Adrenal gland (tissue), 12 donors: ENCODE measurements around the gene UCN2. TPM values are rescaled to one million over a fixed set of nuclear protein-coding genes. Genes with fewer than 3 reads are reported as not detected.

Experiments
- DNase-seq, 7 donors: peaks; one replicate each; pipeline ENCODE4 v3.0.0-alpha.2; 2019 to 2020
- H3K27ac ChIP-seq, 5 donors: fragments of 200-600 bp; sonication (generic) in 4 of 5; 1 replicate in 3 of 5; 2 replicates in 2 of 5; pipeline versions ENCODE4 v1.5.1 to v1.8.0; 2016 to 2020; ENCODE audit warnings: mild to moderate bottlenecking in 1 of 5
- H3K27me3 ChIP-seq: fragments of 200-600 bp; 2 replicates; pipeline ENCODE4 v1.8.0; 2021
- H3K36me3 ChIP-seq, 2 donors: fragments of 200-600 bp; replicated peaks in 1 of 2; 1 replicate in 1 of 2; 2 replicates in 1 of 2; pipeline versions ENCODE4 v1.5.1 to v1.8.0; 2018 to 2022
- H3K4me1 ChIP-seq, 2 donors: fragments of 200-600 bp; replicated peaks in 1 of 2; 1 replicate in 1 of 2; 2 replicates in 1 of 2; pipeline versions ENCODE4 v1.5.1 to v1.8.0; 2018 to 2021
- H3K4me3 ChIP-seq, 4 donors: fragments of 200-600 bp; sonication (generic) in 3 of 4; one replicate each; pipeline ENCODE4 v1.5.1; 2016 to 2018
- H3K9me3 ChIP-seq, 3 donors: fragments of 200-600 bp; sonication (generic) in 1 of 3; replicated peaks in 1 of 3; 1 replicate in 2 of 3; 2 replicates in 1 of 3; pipeline versions ENCODE4 v1.5.1 to v1.8.0; 2016 to 2021
- POLR2A ChIP-seq, 2 donors: fragments of 450-650 bp; IDR thresholded peaks; one replicate each; pipeline ENCODE4 v1.6.1; 2017; ENCODE audit warnings: antibody characterized with exemption in 2 of 2, mild to moderate bottlenecking in 2 of 2, moderate library complexity in 1 of 2
- WGBS, 4 donors: extraction: QIAGEN DNeasy Blood & Tissue Kit in 2 of 4; methylation state at CpG; one replicate each; pipeline versions ENCODE4 v1.1.5 to v1.1.7; 2013 to 2017; 5-methylcytosine and 5-hydroxymethylcytosine counted together
- intact Hi-C, 2 donors: fragments of 100-400 bp; cut with DNase I; formaldehyde crosslinking; loops; one replicate each; pipeline versions ENCODE4 v1.14.1 to v1.15.0; 2022 to 2023
- microRNA counts, 2 donors: library from miRNA; unstranded; fragments of <30 nt; microRNA quantifications; one replicate each; lab custom pipeline; 2016
- microRNA-seq, 3 donors: library from miRNA; unstranded; fragments of <30 nt; microRNA quantifications; one replicate each; pipeline ENCODE4, GENCODE V29; 2017 to 2020
- polyA plus RNA-seq, 3 donors: library from polyadenylated mRNA; stranded (reverse); fragments of 200-250 nt in 2 of 3; fragments of 350-450 nt in 1 of 3; fragmentation: Illumina TruSeq in 1 of 3; extraction: RNeasy Lipid Tissue Mini Kit (QIAGEN cat#74804) in 1 of 3; gene quantifications; one replicate each; pipeline ENCODE4 v1.2.3, GENCODE V29; 2013 to 2014
- small RNA-seq, 2 donors: library from RNA; depleted of rRNA; stranded (forward); fragments of <200 nt; gene quantifications; one replicate each; pipeline ENCODE3, GENCODE V24; 2016
- total RNA-seq, 9 donors: library from RNA; depleted of rRNA in 4 of 9; stranded (reverse); fragments of >200 nt in 4 of 9; fragments of 120-200 nt in 1 of 9; fragmentation: NEBNext Ultra II Directional in 1 of 9; extraction: Animal tissue kit (Norgen Biotek cat#: 25700) in 1 of 9; gene quantifications; one replicate each; pipeline versions ENCODE4 v1.1.0 to v1.2.4, GENCODE V29; 2013 to 2023
- TF ChIP-seq, protein P1 (sequence below), 6 experiments: fragments of 450-650 bp in 4 of 6; fragments of 200-600 bp in 2 of 6; sonication (generic) in 1 of 6; IDR thresholded peaks; 1 replicate in 5 of 6; 2 replicates in 1 of 6; pipeline versions ENCODE4 v1.5.1 to v1.8.0; 2016 to 2021; ENCODE audit warnings: antibody characterized with exemption in 6 of 6, mild to moderate bottlenecking in 2 of 6, moderate library complexity in 1 of 6
- donor health status: healthy with polysubstance abuse.
- donor health status: Bipolar disorder and iron deficiency.
- donor health status: DM: yes; HTN: yes; CAD: no.
- donor health status: DM: no; HTN: no; CAD: no.
- donor health status: DM: no; HTN: no; CAD: no.
- donor health status: DM: yes; HTN: yes; CAD: no.

Gene UCN2
- total and polyA plus RNA-seq, 12 donors = 0.14 to 0.32 (median 0.20) TPM; not detected in 9

DNA sequence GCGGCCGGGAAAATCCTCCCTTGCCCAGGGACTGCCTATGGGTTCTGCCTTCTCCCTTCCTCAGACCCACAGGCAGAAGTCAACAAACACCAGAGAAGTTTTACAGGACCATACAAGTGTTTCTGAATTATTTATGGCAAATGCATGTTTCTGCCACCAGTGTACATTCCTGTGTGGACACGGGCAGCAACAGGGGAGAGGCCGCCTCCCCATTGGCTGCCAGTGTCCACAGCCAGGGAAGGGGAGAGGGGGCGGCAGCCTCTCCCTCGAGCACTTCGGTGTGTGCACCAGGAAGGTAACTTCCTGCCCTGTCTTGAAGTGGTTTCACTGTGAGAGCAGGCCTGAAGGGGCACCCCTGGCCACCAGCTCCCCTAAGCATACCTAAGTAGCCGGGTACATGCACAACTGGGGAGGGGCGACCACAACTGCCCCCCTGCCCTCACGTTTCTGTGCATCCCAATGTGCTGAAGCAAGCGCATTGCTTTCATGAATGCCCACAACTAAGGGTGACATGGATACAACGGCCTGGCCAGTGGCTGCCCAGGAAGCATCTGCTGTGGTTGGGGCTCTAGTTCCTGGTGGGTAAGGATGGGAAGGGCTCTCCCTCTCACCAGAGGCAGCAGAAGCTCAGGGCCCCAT, 44.8 kb downstream of the UCN2 start:
- Histone ChIP-seq H3K36me3 (no peaks in the 10 kb centered on the region), H3K9me3 (no peaks in the 10 kb centered on the region), H3K4me3 (no peak overlapping the region), H3K27me3 (no peaks in the 10 kb centered on the region), H3K27ac (no peak overlapping the region), H3K4me1 (no peaks in the 10 kb centered on the region)
- WGBS, 4 donors = 72 to 83% (median 78%) methylated on average over 6 to 12 of the region's 12 CpGs
- TF ChIP-seq POLR2A (IDR thresholded peaks at IDR 0.05) = no peak
- TF ChIP-seq, protein P1, sequence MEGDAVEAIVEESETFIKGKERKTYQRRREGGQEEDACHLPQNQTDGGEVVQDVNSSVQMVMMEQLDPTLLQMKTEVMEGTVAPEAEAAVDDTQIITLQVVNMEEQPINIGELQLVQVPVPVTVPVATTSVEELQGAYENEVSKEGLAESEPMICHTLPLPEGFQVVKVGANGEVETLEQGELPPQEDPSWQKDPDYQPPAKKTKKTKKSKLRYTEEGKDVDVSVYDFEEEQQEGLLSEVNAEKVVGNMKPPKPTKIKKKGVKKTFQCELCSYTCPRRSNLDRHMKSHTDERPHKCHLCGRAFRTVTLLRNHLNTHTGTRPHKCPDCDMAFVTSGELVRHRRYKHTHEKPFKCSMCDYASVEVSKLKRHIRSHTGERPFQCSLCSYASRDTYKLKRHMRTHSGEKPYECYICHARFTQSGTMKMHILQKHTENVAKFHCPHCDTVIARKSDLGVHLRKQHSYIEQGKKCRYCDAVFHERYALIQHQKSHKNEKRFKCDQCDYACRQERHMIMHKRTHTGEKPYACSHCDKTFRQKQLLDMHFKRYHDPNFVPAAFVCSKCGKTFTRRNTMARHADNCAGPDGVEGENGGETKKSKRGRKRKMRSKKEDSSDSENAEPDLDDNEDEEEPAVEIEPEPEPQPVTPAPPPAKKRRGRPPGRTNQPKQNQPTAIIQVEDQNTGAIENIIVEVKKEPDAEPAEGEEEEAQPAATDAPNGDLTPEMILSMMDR (IDR thresholded peaks at IDR 0.05) = no peak
- intact Hi-C loops = no loop called here
- no peak for DNase-seq

DNA sequence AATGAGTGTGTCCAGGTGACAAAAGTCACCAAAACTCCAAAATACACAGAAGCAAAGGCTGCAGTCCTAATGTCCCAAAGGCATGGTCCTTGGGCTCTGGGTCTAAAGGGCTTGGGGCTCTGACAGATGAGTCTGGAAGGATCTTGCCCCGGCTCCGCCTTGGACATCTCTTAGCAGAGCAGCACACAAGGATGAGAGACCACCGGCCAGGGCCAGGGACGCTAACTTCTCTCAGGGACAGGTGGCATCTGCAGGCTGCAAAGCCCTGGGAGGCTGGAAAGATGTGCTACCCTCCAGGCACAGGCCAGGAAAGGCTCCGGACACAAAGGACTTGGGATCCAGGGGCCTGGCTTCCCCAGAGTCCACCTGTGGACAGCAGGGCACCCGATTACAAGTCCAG, 45.5 kb downstream of the UCN2 start:
- 86 to 87% methylated on average over 6 of the region's 6 CpGs; no CpG with 5 or more reads in 2 of the 4 donors for WGBS, 4 donors
- Histone ChIP-seq H3K4me1 (no peaks in the 10 kb centered on the region), H3K36me3 (no peaks in the 10 kb centered on the region), H3K4me3 (no peak overlapping the region), H3K27me3 (no peaks in the 10 kb centered on the region), H3K9me3 (no peaks in the 10 kb centered on the region), H3K27ac (no peak overlapping the region)
- DNase-seq = no peak
- no peak for TF ChIP-seq POLR2A (IDR thresholded peaks at IDR 0.05)
- TF ChIP-seq, protein P1 (IDR thresholded peaks at IDR 0.05) = no peak
- intact Hi-C loops = no loop called here

DNA sequence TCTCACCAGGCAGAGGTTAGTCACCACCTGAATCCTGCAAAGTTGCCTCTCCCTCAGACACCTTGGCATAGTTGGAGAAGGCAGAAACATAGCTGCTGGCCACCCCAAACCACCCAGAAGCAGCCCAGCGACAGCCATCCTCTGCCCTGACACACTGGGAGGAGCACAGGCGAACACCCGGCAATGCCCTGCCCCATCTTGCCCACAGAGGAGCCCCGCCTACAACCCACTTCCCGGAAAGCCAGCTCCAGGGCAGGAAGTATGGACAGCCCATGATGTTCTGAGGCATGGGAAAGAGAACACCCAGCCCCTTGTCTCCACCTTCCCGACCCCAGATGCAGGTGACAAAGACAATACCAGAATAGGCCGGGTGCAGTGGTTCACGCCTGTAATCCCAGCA, 47.0 kb downstream of the UCN2 start:
- H3K27me3 ChIP-seq = no peaks in the 10 kb centered on the region
- no peak overlapping the region for H3K4me3 ChIP-seq
- no peaks in the 10 kb centered on the region for H3K4me1 ChIP-seq
- TF ChIP-seq POLR2A (IDR thresholded peaks at IDR 0.05) = no peak
- TF ChIP-seq, protein P1 (IDR thresholded peaks at IDR 0.05) = no peak
- no peak for DNase-seq
- intact Hi-C loops = no loop called here
- no peaks in the 10 kb centered on the region for H3K9me3 ChIP-seq
- H3K36me3 ChIP-seq = no peaks in the 10 kb centered on the region
- H3K27ac ChIP-seq = no peak overlapping the region
- WGBS, 4 donors = 71 to 80% (median 78%) methylated on average over 8 of the region's 8 CpGs

DNA sequence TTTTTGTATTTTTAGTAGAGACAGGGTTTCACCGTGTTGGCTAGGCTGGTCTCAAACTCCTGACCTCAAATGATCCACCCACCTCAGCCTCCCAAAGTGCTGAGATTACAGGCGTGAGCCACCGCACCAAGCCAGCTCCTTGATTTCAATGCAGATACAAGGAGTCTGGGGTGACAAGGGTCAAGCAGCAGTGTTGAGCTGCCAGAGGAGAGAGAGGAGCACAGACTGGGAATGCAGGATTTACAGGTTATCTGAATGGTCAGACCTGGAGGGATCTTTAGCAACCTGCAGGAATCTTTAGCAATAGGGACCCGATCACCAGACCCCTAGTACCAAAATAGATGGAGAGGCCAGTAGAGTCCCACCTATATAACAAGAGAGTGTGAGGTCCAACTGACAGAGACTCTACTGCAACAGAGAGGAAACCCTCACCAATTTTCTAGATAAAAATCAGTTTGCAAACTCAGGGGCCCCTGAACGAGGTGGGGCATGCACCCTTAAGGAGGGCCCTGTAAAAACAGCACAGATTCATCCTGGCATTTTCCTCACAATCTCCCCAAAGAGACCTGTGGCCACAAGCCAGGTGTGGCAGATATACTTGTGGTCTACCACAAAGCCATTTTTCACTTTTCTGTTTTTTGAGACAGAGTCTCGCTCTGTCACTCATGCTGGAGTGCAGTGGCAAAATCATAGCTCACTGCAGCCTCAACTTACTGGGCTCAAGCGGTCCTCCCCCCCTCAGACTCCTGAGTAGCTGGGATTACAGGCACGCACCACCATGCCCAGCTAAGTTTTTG, 49.0 kb downstream of the UCN2 start:
- intact Hi-C loops = no loop called here
- no peak for DNase-seq
- Histone ChIP-seq H3K27me3 (no peaks in the 10 kb centered on the region), H3K4me1 (no peaks in the 10 kb centered on the region), H3K27ac (no peak overlapping the region), H3K9me3 (no peaks in the 10 kb centered on the region), H3K4me3 (no peak overlapping the region), H3K36me3 (no peaks in the 10 kb centered on the region)
- TF ChIP-seq, protein P1 (IDR thresholded peaks at IDR 0.05) = no peak
- no peak for TF ChIP-seq POLR2A (IDR thresholded peaks at IDR 0.05)
- WGBS, 4 donors = 84 to 89% (median 86%) methylated on average over 6 to 8 of the region's 8 CpGs

MicroRNA genes within 50 kb of the gene (microRNA counts, 767-probe panel; counts per million panel counts)
- 0 counts per million in 2 donors for microRNA hsa-miR-711 (lab: Ali Mortazavi, UCI)

Small RNA genes lying within 50 kb of the gene (microRNA-seq; reads per million reads assigned to microRNA genes)
- gene MIR6823 = 0 to 0.57 (median 0) reads per million in 3 donors
- gene MIR711 = 0 reads per million in 3 donors

Small RNA genes lying within 50 kb of the gene (small RNA-seq; reads per million reads assigned to genes)
- 0 reads per million in 2 donors for gene MIR6823

Other genes starting within 250 kb of the UCN2 start
- gene SPINK8, start 230.1 kb downstream of the UCN2 start, total RNA-seq = not detected
- not detected for gene SPINK8, start 230.1 kb downstream of the UCN2 start, polyA plus RNA-seq
- gene FBXW12, start 191.6 kb downstream of the UCN2 start, total RNA-seq = under 1 TPM in 1 of 9 donors, not detected in 8; 0.11 TPM
- gene FBXW12, start 191.6 kb downstream of the UCN2 start, polyA plus RNA-seq = under 1 TPM in 2 of 3 donors, not detected in 1; 0.07 to 0.24 TPM
- 10 to 100 TPM in 6 of 9 donors, 1 to 10 TPM in 3; 3.4 to 23.5 (median 11.1) TPM for gene PLXNB1, start 133.7 kb downstream of the UCN2 start, total RNA-seq
- 100 to 1,000 TPM in 1 of 3 donors, 10 to 100 TPM in 1, 1 to 10 TPM in 1; 6.1 to 115 (median 45.6) TPM for gene PLXNB1, start 133.7 kb downstream of the UCN2 start, polyA plus RNA-seq
- gene CCDC51, start 123.7 kb downstream of the UCN2 start, total RNA-seq = 10 to 100 TPM; 14.3 to 30.4 (median 19.5) TPM
- gene CCDC51, start 123.7 kb downstream of the UCN2 start, polyA plus RNA-seq = 10 to 100 TPM in 1 of 3 donors, 1 to 10 TPM in 2; 7.3 to 20.8 (median 8.0) TPM
- 100 to 1,000 TPM; 177 to 603 (median 238) TPM for gene TMA7, start 123.5 kb downstream of the UCN2 start, total RNA-seq
- 100 to 1,000 TPM; 489 to 891 (median 742) TPM for gene TMA7, start 123.5 kb downstream of the UCN2 start, polyA plus RNA-seq
- 10 to 100 TPM in 1 of 9 donors, 1 to 10 TPM in 8; 5.1 to 15.9 (median 6.8) TPM for gene ATRIP, start 117.0 kb downstream of the UCN2 start, total RNA-seq
- 1 to 10 TPM; 6.7 to 9.1 (median 8.4) TPM for gene ATRIP, start 117.0 kb downstream of the UCN2 start, polyA plus RNA-seq
- gene SHISA5, start 59.6 kb downstream of the UCN2 start, total RNA-seq = 100 to 1,000 TPM; 110 to 167 (median 135) TPM
- gene SHISA5, start 59.6 kb downstream of the UCN2 start, polyA plus RNA-seq = 10 to 100 TPM; 77.2 to 89.4 (median 85.6) TPM
- gene PFKFB4, start 7.0 kb downstream of the UCN2 start, total RNA-seq = 10 to 100 TPM in 2 of 9 donors, 1 to 10 TPM in 7; 2.0 to 12.9 (median 4.5) TPM
- 1 to 10 TPM; 1.8 to 5.6 (median 4.5) TPM for gene PFKFB4, start 7.0 kb downstream of the UCN2 start, polyA plus RNA-seq
- gene COL7A1, start 31.5 kb upstream of the UCN2 start, total RNA-seq = 1 to 10 TPM in 8 of 9 donors, under 1 TPM in 1; 0.36 to 6.6 (median 2.3) TPM
- gene COL7A1, start 31.5 kb upstream of the UCN2 start, polyA plus RNA-seq = 10 to 100 TPM in 2 of 3 donors, under 1 TPM in 1; 0.35 to 66.9 (median 23.2) TPM
- gene UQCRC1, start 45.9 kb upstream of the UCN2 start, total RNA-seq = 100 to 1,000 TPM; 229 to 418 (median 302) TPM
- gene UQCRC1, start 45.9 kb upstream of the UCN2 start, polyA plus RNA-seq = 100 to 1,000 TPM; 201 to 298 (median 227) TPM
- gene TMEM89, start 58.0 kb upstream of the UCN2 start, total RNA-seq = not detected
- not detected for gene TMEM89, start 58.0 kb upstream of the UCN2 start, polyA plus RNA-seq
- gene SLC26A6, start 71.7 kb upstream of the UCN2 start, total RNA-seq = 10 to 100 TPM in 8 of 9 donors, 1 to 10 TPM in 1; 7.8 to 42.5 (median 17.5) TPM
- gene SLC26A6, start 71.7 kb upstream of the UCN2 start, polyA plus RNA-seq = 10 to 100 TPM in 2 of 3 donors, 1 to 10 TPM in 1; 8.3 to 47.2 (median 23.5) TPM
- gene CELSR3, start 99.1 kb upstream of the UCN2 start, total RNA-seq = 1 to 10 TPM in 6 of 9 donors, under 1 TPM in 3; 0.78 to 3.9 (median 1.4) TPM
- gene CELSR3, start 99.1 kb upstream of the UCN2 start, polyA plus RNA-seq = 10 to 100 TPM in 1 of 3 donors, 1 to 10 TPM in 2; 1.4 to 23.5 (median 4.4) TPM
- gene NCKIPSD, start 122.1 kb upstream of the UCN2 start, total RNA-seq = 10 to 100 TPM; 21.5 to 78.7 (median 26.9) TPM
- gene NCKIPSD, start 122.1 kb upstream of the UCN2 start, polyA plus RNA-seq = 10 to 100 TPM; 14.0 to 29.9 (median 15.7) TPM
- gene IP6K2, start 153.4 kb upstream of the UCN2 start, total RNA-seq = 100 to 1,000 TPM in 5 of 9 donors, 10 to 100 TPM in 4; 44.9 to 130 (median 103) TPM
- gene IP6K2, start 153.4 kb upstream of the UCN2 start, polyA plus RNA-seq = 100 to 1,000 TPM in 2 of 3 donors, 10 to 100 TPM in 1; 67.2 to 185 (median 182) TPM